Prostate gland (tissue), 2 donors: ENCODE data around the gene KRTAP10-3. TPM values are rescaled to one million over a fixed set of nuclear protein-coding genes. Genes with fewer than 3 reads are reported as not detected.

Experiments used
- DNase-seq: peaks from one replicate; pipeline ENCODE4 v3.0.0-alpha.2; 2019; ENCODE audit warnings: low spot score
- H3K27ac ChIP-seq, 2 donors: fragments of 200-600 bp; sonication (generic); 2 replicates each; pipeline ENCODE4 v1.5.1; 2017 to 2019
- H3K27me3 ChIP-seq: fragments of 200-600 bp; sonication (generic); replicated peaks from 2 replicates; pipeline ENCODE4 v1.5.1; 2019; ENCODE audit not compliant: insufficient read depth
- H3K36me3 ChIP-seq, 2 donors: fragments of 200-600 bp; sonication (generic); 1 replicate in 1 of 2; 2 replicates in 1 of 2; pipeline versions ENCODE4 v1.5.1 to v1.8.1; 2017 to 2019
- H3K4me1 ChIP-seq: fragments of 200-600 bp; sonication (generic); replicated peaks from 2 replicates; pipeline ENCODE4 v1.5.1; 2019
- H3K4me3 ChIP-seq, 2 donors: fragments of 200-600 bp; sonication (generic); 2 replicates each; pipeline ENCODE4 v1.5.1; 2017 to 2019
- H3K9me3 ChIP-seq: fragments of 200-600 bp; sonication (generic); 2 replicates; pipeline ENCODE4 v1.5.1; 2017
- POLR2A ChIP-seq: fragments of 450-650 bp; IDR thresholded peaks from one replicate; pipeline ENCODE4 v1.6.1; 2016; ENCODE audit warnings: antibody characterized with exemption, mild to moderate bottlenecking
- POLR2AphosphoS5 ChIP-seq: sonication (generic); formaldehyde crosslinking; IDR thresholded peaks from one replicate; pipeline ENCODE4 v1.6.1; 2017; ENCODE audit warnings: antibody characterized with exemption
- WGBS: methylation state at CpG from one replicate; pipeline ENCODE4 v1.1.5; 2018; 5-methylcytosine and 5-hydroxymethylcytosine counted together
- intact Hi-C: fragments of 100-400 bp; cut with DNase I; formaldehyde crosslinking; loops from one replicate; pipeline ENCODE4 v1.14.2; 2022
- total RNA-seq, 2 donors: library from RNA; depleted of rRNA; stranded (reverse); fragments of >200 nt; gene quantifications; one replicate each; pipeline ENCODE4 v1.1.0, GENCODE V29; 2016
- TF ChIP-seq, protein P1 (sequence below), 4 experiments: fragments of 200-600 bp in 2 of 4; fragments of 450-650 bp in 2 of 4; sonication (generic) in 2 of 4; IDR thresholded peaks; 1 replicate in 3 of 4; 2 replicates in 1 of 4; pipeline ENCODE4 v1.5.1; 2016 to 2019; ENCODE audit warnings: antibody characterized with exemption in 4 of 4, mild to moderate bottlenecking in 2 of 4, moderate library complexity in 2 of 4

The KRTAP10-3 gene
- total RNA-seq, 2 donors from 2014 or later: not detected

GRCh38 chr21:44510508-44511218 is 47.9 kb downstream of the KRTAP10-3 start:
- peak; percentile 41 for DNase-seq
- WGBS: 14% methylated on average over 36 of the region's 36 CpGs
- Histone ChIP-seq H3K4me3 (no peak overlapping the region), H3K36me3 (no peaks in the 10 kb centered on the region), H3K27me3 (peaks cover 4% of the 10 kb centered on the region), H3K9me3 (no peaks in the 10 kb centered on the region), H3K4me1 (no peaks in the 10 kb centered on the region), H3K27ac (no peak overlapping the region)
- intact Hi-C loops: loop anchor here (5.0 kb wide), 1 partner anchor 282 kb away; no protein-coding TSS in a partner anchor
- TF ChIP-seq, protein P1, sequence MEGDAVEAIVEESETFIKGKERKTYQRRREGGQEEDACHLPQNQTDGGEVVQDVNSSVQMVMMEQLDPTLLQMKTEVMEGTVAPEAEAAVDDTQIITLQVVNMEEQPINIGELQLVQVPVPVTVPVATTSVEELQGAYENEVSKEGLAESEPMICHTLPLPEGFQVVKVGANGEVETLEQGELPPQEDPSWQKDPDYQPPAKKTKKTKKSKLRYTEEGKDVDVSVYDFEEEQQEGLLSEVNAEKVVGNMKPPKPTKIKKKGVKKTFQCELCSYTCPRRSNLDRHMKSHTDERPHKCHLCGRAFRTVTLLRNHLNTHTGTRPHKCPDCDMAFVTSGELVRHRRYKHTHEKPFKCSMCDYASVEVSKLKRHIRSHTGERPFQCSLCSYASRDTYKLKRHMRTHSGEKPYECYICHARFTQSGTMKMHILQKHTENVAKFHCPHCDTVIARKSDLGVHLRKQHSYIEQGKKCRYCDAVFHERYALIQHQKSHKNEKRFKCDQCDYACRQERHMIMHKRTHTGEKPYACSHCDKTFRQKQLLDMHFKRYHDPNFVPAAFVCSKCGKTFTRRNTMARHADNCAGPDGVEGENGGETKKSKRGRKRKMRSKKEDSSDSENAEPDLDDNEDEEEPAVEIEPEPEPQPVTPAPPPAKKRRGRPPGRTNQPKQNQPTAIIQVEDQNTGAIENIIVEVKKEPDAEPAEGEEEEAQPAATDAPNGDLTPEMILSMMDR (IDR thresholded peaks at IDR 0.05): peak; percentile 83 to 89 (median 86)
- peak; percentile 35 for TF ChIP-seq POLR2AphosphoS5
- no peak for TF ChIP-seq POLR2A

DNA sequence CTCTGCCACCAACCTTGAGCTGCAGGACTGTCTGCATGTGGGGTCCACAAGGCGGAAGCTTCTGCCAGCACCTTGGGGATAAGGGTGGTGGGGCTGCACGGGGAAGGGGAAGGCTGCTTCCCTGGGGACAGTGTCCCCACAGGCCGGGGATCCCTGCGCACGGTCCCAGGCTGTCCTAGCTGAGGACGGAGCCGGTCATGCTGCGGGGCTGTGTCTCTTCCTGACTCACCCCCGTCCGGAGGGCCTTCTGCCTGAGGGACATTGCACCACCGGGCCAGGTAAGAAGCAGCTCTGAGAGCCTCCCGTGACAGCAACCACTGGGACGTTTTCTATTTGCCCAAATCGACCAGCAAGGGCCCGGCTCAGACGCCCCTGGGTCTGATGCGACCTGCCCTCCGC is 48.5 kb downstream of the KRTAP10-3 start:
- Histone ChIP-seq H3K27me3 (peaks cover 4% of the 10 kb centered on the region), H3K36me3 (no peaks in the 10 kb centered on the region)
- intact Hi-C loops: loop anchor here (5.0 kb wide), 1 partner anchor 282 kb away; no protein-coding TSS in a partner anchor

DNA sequence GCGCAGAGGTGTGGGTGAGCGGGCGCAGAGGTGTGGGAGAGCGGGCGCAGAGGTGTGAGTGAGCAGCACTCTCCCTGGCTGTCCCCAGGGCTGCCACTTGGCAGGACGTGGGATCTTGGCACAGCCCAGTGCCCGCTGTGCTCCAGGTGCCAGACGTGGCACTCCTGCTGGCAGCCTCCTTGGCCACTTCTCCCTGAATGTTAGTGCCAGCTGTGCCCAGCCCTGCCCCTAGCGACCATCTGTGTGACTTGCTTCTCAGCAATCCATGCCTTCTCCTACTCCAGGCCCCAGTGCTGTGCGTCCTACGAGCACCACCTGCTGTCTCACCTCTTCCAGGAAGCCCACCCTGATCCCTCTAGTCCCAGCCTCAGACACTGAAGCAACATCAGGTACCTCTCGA is 49.1 kb downstream of the KRTAP10-3 start:
- Histone ChIP-seq H3K4me1 (no peaks in the 10 kb centered on the region), H3K27me3 (peaks cover 4% of the 10 kb centered on the region), H3K9me3 (no peaks in the 10 kb centered on the region), H3K27ac (no peak overlapping the region), H3K4me3 (no peak overlapping the region), H3K36me3 (no peaks in the 10 kb centered on the region)
- intact Hi-C loops: loop anchor here (10.0 kb wide), 1 partner anchor 425 kb away; no protein-coding TSS in a partner anchor
- WGBS: 43% methylated on average over 12 of the region's 12 CpGs
- TF ChIP-seq POLR2AphosphoS5: peak; percentile 73
- TF ChIP-seq, protein P1 (IDR thresholded peaks at IDR 0.05): peak in 3 of 4 experiments; percentile 31 to 63 (median 60)
- no peak for TF ChIP-seq POLR2A
- peak; percentile 85 for DNase-seq

More for the DNA sequence above, 48.5 kb downstream of the KRTAP10-3 start:
- Histone ChIP-seq H3K4me1 (no peaks in the 10 kb centered on the region), H3K27ac (no peak overlapping the region), H3K9me3 (no peaks in the 10 kb centered on the region), H3K4me3 (no peak overlapping the region)
- WGBS: 58% methylated on average over 17 of the region's 18 CpGs
- TF ChIP-seq POLR2A: no peak
- TF ChIP-seq POLR2AphosphoS5: no peak
- TF ChIP-seq, protein P1 (IDR thresholded peaks at IDR 0.05): no peak
- no peak for DNase-seq

DNA sequence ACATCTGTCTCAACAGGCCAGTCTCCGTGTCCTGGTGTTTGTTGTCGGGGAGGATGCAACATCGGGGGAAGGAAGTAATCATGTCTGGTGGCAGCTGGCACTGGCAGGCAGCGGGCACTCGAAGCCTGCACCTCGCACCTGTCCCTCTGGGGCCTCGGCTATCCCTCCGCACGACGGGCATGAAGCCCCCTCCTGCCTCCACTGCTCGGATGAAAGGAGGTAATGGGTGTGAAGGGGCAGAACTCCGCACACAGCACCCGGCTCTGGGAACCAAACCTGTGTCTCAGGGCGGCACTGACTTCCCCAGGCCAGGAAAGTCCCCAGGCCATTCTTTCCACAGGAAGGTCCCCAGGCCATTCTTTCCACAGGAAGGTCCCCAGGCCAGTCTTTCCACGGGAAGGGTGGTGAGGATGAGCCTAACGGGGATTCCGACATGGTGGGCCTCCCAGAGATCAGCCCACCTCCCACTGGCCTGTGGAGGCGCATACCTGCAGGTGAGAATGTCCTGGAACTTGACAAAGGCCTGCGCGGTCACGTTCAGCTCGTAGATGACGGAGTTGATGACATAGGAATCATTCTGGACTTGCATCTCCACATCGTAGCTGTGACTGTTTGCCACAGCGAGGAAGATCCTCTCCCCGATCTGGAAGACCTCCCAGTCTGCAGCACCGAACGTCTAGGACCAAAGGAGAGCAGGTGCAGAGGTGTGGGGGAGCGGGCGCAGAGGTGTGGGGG is 49.7 kb downstream of the KRTAP10-3 start:
- Histone ChIP-seq H3K4me3 (no peak overlapping the region), H3K4me1 (no peaks in the 10 kb centered on the region), H3K36me3 (no peaks in the 10 kb centered on the region), H3K27me3 (peaks cover 4% of the 10 kb centered on the region), H3K27ac (no peak overlapping the region), H3K9me3 (no peaks in the 10 kb centered on the region)
- intact Hi-C loops: loop anchor here (10.0 kb wide), 1 partner anchor 426 kb away; no protein-coding TSS in a partner anchor
- no peak for DNase-seq
- 76% methylated on average over 30 of the region's 30 CpGs for WGBS
- TF ChIP-seq POLR2AphosphoS5: no peak
- TF ChIP-seq POLR2A: no peak
- TF ChIP-seq, protein P1 (IDR thresholded peaks at IDR 0.05): no peak
